TTC549 (cell line): ENCODE results near the gene KIR2DL1.
"Not testable (repeated sequence)": the region's sequence is repeated elsewhere in the genome, so short reads cannot be mapped to it uniquely, and the experiment has no call there.

Source experiments
- FAIRE-seq: peaks from 2 replicates; lab custom pipeline; 2012; peaks lifted over from hg19 to GRCh38; lab: Jason Lieb, UNC

KIR2DL1 gene

GRCh38 chr19:54771018-54771960 is 1.7 kb downstream of the KIR2DL1 start:
- FAIRE-seq, result not testable (repeated sequence)

- not testable (repeated sequence) for FAIRE-seq
Measured at GRCh38 chr19:54772666-54773065, 3.1 kb downstream of the KIR2DL1 start.

DNA sequence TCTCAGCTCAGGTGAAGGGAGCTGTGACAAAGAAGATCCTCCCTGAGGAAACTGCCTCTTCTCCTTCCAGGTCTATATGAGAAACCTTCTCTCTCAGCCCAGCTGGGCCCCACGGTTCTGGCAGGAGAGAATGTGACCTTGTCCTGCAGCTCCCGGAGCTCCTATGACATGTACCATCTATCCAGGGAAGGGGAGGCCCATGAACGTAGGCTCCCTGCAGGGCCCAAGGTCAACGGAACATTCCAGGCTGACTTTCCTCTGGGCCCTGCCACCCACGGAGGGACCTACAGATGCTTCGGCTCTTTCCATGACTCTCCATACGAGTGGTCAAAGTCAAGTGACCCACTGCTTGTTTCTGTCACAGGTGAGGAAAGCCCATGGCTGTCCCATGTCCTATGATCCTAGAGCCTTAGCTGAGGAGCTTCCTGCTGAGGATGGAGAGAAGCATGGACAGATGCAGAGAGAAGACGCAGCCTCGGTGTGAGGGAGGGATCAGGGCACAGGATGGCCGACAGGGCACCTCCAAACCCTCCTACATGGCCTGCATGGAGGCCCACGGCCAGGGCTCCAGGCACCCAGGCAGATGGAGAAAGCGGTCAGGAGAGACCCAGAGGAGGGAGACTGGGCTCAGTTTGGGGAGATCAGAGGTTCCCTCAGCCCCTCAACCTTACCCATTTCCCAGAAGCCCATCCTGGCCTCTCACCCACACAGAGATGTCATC is 5.7 kb downstream of the KIR2DL1 start:
- not testable (repeated sequence) for FAIRE-seq

- FAIRE-seq, result not testable (repeated sequence)
Measured at GRCh38 chr19:54775830-54776229, 6.2 kb downstream of the KIR2DL1 start.

DNA sequence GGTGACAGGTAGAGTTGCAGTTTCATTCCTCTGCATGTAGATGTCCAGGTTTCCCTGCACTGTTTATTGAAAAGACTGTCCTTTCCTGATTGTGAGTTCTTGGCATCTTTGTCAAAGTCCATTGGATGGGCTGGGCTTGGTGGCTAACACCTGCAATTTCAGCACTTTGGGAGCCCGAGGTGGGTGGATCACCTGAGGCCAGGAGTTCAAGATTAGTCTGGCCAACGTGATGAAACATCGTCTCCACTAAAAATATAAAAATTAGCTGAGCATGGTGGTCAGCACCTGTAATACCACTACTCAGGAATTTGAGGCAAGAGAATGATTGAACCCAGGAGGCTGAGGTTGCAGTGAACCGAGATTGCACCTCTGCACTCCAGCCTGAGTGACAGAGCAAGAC is 8.3 kb downstream of the KIR2DL1 start:
- FAIRE-seq, result not testable (repeated sequence)

- FAIRE-seq, result not testable (repeated sequence)
Measured at GRCh38 chr19:54778896-54779295, 9.3 kb downstream of the KIR2DL1 start.

GRCh38 chr19:54782916-54783315 is 13.3 kb downstream of the KIR2DL1 start:
- not testable (repeated sequence) for FAIRE-seq

DNA sequence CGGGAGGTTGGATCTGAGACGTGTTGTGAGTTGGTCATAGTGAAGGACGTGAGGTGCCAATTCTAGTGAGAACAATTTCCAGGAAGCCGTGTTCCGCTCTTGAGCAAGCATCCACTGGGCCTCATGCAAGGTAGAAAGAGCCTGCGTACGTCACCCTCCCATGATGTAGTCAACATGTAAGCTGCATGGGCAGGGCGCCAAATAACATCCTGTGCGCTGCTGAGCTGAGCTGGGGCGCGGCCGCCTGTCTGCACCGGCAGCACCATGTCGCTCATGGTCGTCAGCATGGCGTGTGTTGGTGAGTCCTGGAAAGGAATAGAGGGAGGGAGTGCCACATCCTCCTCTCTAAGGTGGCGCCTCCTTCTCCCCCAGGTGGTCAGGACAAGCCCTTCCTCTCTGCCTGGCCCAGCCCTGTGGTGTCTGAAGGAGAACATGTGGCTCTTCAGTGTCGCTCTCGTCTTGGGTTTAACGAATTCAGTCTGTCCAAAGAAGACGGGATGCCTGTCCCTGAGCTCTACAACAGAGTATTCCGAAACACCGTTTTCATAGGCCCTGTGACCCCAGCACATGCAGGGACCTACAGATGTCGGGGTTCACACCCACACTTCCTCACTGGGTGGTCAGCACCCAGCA is 16.6 kb downstream of the KIR2DL1 start:
- FAIRE-seq, result not testable (repeated sequence)

- FAIRE-seq, result not testable (repeated sequence)
Measured at GRCh38 chr19:54788154-54788553, 18.6 kb downstream of the KIR2DL1 start.

DNA sequence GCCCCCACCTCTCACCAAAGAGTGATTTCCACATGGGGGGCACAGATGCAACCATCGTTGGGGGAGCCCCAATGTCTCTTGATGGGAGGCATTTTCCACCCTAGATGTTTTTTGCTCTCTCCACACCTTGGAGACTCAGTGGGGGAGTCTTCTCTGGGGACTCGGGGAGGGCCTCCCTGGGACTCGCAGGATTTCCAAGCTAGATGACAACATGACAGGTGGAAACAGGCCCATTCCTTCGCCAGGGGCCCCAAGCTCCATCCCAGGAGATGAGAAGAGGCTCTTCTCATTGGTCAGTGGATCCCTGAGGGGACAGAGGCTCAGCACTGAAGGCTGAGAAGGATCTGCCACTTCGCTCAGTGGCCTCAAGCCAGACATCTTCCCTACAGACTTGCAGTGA is 21.1 kb downstream of the KIR2DL1 start:
- FAIRE-seq, result no peak

DNA sequence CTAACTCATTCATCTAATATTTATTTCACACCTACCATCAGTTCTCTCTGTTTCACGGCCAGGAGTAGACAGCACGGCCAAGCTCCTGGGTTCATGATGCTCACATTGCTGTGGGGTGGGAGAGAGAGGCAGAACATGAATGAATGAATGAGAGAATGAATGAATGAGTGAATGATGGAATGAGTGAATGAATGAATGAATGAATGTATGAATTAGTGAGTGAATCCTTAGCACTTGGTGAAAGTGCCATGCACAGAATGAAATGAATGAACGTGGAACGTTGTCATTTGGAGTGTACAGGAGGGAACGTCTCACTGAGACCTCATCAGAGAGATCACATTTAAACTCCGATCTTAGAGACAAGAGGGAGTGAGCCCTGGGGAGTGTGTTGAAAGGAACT is 21.9 kb downstream of the KIR2DL1 start:
- FAIRE-seq, result no peak

GRCh38 chr19:54792814-54793213 is 23.2 kb downstream of the KIR2DL1 start:
- FAIRE-seq, result no peak

DNA sequence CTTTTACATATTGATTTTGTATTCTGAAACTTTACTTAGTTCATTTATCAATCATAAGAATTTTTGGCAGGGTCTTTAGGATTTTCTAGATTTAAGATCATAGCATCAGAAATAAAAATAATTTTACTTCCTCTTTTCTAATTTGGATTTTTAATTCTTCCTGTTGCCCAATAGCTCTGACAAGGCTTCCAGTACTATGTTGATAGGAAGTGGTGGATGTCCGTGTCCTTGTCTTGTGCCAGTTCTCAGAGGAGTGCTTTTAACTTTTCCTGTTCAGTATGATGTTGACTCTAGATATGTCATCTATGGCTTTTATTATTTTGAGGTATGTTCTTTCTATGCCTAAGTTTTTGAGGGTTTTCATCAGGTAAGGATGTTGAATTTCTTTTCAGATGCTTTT is 26.2 kb downstream of the KIR2DL1 start:
- FAIRE-seq, result no peak

GRCh38 chr19:54803410-54803809 is 33.8 kb downstream of the KIR2DL1 start, which contains the start of gene KIR2DL4:
Gene KIR2DL4 (plus strand): TSS chr19:54803610. CDS start chr19:54803652, 42 bp downstream.
- FAIRE-seq, result no peak

- FAIRE-seq, result no peak
Measured at GRCh38 chr19:54804101-54804500, 34.5 kb downstream of the KIR2DL1 start.

GRCh38 chr19:54804571-54804970 is 35.0 kb downstream of the KIR2DL1 start:
- FAIRE-seq, result no peak

DNA sequence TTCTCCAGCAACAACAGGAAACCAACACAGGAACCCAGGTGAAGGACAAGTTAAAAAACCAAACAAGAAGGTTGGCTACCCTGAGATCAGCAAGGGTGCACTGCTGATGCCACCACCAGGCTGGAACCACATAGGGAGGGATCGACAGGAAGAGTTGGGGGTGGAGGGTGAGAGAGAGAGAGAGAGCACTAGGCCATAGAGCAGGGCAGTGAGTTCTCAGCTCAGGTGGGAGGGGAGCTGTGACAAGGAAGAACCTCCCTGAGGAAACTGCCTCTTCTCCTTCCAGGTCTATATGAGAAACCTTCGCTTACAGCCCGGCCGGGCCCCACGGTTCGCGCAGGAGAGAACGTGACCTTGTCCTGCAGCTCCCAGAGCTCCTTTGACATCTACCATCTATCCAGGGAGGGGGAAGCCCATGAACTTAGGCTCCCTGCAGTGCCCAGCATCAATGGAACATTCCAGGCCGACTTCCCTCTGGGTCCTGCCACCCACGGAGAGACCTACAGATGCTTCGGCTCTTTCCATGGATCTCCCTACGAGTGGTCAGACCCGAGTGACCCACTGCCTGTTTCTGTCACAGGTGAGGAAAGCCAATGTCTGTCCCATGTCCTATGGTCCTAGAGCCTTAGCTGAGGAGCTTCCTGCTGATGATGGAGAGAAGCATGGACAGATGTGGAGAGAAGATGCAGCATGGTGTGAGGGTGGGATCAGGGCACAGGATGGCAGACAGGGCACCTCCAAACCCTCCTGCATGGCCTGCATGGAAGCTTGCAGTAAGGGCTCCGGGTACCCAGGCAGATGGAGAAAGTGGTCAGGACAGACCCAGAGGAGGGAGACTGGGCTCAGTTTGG is 36.3 kb downstream of the KIR2DL1 start:
- FAIRE-seq, result no peak

GRCh38 chr19:54806516-54806838 is 36.9 kb downstream of the KIR2DL1 start:
- no peak for FAIRE-seq

- FAIRE-seq, result not testable (repeated sequence)
Measured at GRCh38 chr19:54814571-54814970, 45.0 kb downstream of the KIR2DL1 start.

GRCh38 chr19:54816251-54816650 is 46.7 kb downstream of the KIR2DL1 start, which contains the start of gene KIR3DL1:
Gene KIR3DL1 (plus strand): TSS chr19:54816468.
- not testable (repeated sequence) for FAIRE-seq

GRCh38 chr19:54817670-54818536 is 48.3 kb downstream of the KIR2DL1 start:
- FAIRE-seq, result no peak
